Measurements from ENCODE around the gene KCNJ15. TPM values are rescaled to one million over a fixed set of nuclear protein-coding genes. Genes with fewer than 3 reads are reported as not detected.

The KCNJ15 gene
- total and polyA plus RNA-seq, 2 experiments from 2014 or later, result 1.2 to 2.1 TPM

DNA sequence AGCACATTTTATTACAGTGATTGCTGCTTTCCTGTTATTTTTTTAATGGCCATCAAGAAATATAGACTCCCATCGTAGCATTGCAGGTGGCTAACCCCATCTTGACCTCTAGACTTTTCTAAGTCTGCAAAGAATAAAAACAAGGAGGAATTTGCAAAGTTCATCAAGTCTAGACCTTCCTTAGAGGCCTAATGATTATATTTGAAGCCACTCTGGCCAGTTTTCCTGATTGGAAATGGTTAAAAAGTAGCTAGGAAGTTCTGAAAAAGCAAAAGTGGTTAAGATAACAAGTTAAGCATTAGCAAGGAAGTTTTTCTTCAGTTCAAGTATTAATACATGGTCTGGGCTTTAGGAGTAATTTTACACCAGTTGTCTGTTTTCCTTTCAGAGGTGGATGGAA is 16.7 kb upstream of the KCNJ15 start:
- Histone ChIP-seq H3K36me3 (ENCODE audit: low read depth) (no peaks in the 10 kb centered on the region), H3K4me1 (ENCODE audit: insufficient read depth) (peaks cover 32% of the 10 kb centered on the region), H3F3A (ENCODE audit: insufficient read depth) (peaks cover 36% of the 10 kb centered on the region), H3K79me2 (ENCODE audit: insufficient read depth) (no peaks in the 10 kb centered on the region), H3K9ac (peak overlapping the region; percentile 67), H3K9me3 (ENCODE audit: low read depth) (no peaks in the 10 kb centered on the region), H3K4me3 (no peak overlapping the region), H3K27ac (peak overlapping the region; percentile 94), H3K9me2 (ENCODE audit: insufficient read depth) (no peaks in the 10 kb centered on the region), H3K27me3 (replicated peaks; ENCODE audit: insufficient read depth) (no peaks in the 10 kb centered on the region), H2AFZ (no peak overlapping the region), H3K4me2 (ENCODE audit: unreplicated experiment) (peak overlapping the region; percentile 61), H4K20me1 (ENCODE audit: insufficient read depth) (no peaks in the 10 kb centered on the region)
- 56 to 86% methylated on average over 1 of the region's 1 CpG for WGBS, 2 experiments (ENCODE audit: low coverage in 1 of 2, low lambda C conversion rate in 2 of 2, missing lambda C conversion rate in 2 of 2)
- DNase-seq, result no peak
- TF ChIP-seq EZH2phosphoT487 (IDR thresholded peaks at IDR 0.05; ENCODE audit: insufficient read depth, low read depth) (no peak), EZH2 (IDR thresholded peaks at IDR 0.05; ENCODE audit: insufficient read depth, poor library complexity, severe bottlenecking) (no peak)
- in situ Hi-C loops (cut with MboI), result no loop called here

DNA sequence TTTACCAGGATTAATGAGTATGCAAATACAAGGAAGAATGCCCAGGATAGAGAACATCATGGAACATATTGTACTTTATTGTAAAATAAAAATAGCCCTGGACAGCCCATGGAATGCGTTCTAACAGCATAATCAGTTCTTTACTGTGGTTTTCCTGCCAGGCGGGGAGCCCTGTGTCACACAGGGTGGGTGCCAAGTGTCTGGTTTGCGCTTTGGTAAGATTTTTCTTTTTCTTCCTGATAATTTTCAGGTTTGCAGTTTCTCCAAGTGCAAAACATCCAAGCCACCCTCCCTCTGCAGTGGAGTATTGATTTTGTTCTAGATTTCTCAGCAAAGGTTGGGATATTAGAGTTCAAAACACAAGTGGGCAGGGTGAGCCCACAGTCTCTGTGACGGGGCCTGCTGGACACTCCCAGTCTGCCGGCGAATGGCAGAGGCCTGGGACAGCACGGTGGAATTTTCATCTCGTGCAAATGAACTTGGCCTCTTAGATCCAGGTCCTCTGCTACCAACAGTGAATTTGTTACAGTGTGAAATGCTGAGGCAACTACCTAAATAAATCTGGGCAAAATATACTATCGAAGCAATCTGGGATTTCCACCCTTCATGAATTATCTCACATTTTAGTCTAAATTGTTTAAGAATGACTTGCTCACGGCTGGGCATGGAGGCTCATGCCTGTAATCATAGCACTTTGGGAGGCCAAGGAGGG is 15.6 kb upstream of the KCNJ15 start:
- 3 to 9% methylated on average over 10 of the region's 10 CpGs for WGBS, 2 experiments (ENCODE audit: low coverage in 1 of 2, low lambda C conversion rate in 2 of 2, missing lambda C conversion rate in 2 of 2)
- in situ Hi-C loops (cut with MboI), result no loop called here
- peak overlapping the region; percentile 45 for H2AFZ ChIP-seq
- no peaks in the 10 kb centered on the region for H3K27me3 ChIP-seq (replicated peaks; ENCODE audit: insufficient read depth)
- peaks cover 40% of the 10 kb centered on the region for H3K4me1 ChIP-seq (ENCODE audit: insufficient read depth)
- H3K27ac ChIP-seq, result peak overlapping the region; percentile 94
- H3K9me3 ChIP-seq (ENCODE audit: low read depth), result no peaks in the 10 kb centered on the region
- no peaks in the 10 kb centered on the region for H3K9me2 ChIP-seq (ENCODE audit: insufficient read depth)
- H3F3A ChIP-seq (ENCODE audit: insufficient read depth), result peaks cover 47% of the 10 kb centered on the region
- H3K4me3 ChIP-seq, result peak overlapping the region; percentile 9; the same call in 1 of the 2 replicates
- TF ChIP-seq EZH2 (IDR thresholded peaks at IDR 0.05; ENCODE audit: insufficient read depth, poor library complexity, severe bottlenecking), result no peak
- no peak for TF ChIP-seq EZH2phosphoT487 (IDR thresholded peaks at IDR 0.05; ENCODE audit: insufficient read depth, low read depth)
- H4K20me1 ChIP-seq (ENCODE audit: insufficient read depth), result no peaks in the 10 kb centered on the region
- H3K79me2 ChIP-seq (ENCODE audit: insufficient read depth), result no peaks in the 10 kb centered on the region
- peak overlapping the region; percentile 67 for H3K9ac ChIP-seq
- peak overlapping the region; percentile 61 for H3K4me2 ChIP-seq (ENCODE audit: unreplicated experiment)
- peak; percentile 88 for DNase-seq
- H3K36me3 ChIP-seq (ENCODE audit: low read depth), result no peaks in the 10 kb centered on the region

DNA sequence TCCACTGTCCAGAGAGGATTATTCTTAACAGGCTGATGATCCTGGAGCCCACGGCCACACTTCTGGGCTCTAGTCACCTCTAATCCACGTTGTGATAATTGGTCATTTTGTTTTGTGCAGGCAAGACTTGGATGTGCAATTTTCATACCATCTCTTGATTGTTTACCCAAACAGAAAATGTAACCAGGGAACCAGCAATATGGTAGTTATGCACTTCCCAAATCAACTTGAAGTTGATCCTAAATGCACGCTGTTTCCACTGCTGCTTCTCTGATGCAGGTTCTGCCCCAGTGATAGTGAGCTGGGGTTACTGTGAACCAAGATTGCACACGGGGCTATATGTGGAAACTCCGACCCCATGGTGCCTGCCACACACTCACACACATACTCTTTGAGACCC is 14.7 kb upstream of the KCNJ15 start:
- Histone ChIP-seq H3K9ac (peak overlapping the region; percentile 67), H4K20me1 (ENCODE audit: insufficient read depth) (no peaks in the 10 kb centered on the region), H3K79me2 (ENCODE audit: insufficient read depth) (no peaks in the 10 kb centered on the region), H3K4me1 (ENCODE audit: insufficient read depth) (peaks cover 40% of the 10 kb centered on the region), H2AFZ (no peak overlapping the region), H3K9me3 (ENCODE audit: low read depth) (no peaks in the 10 kb centered on the region), H3K9me2 (ENCODE audit: insufficient read depth) (no peaks in the 10 kb centered on the region), H3K36me3 (ENCODE audit: low read depth) (no peaks in the 10 kb centered on the region), H3K4me3 (no peak overlapping the region), H3K27ac (peak overlapping the region; percentile 94), H3K4me2 (ENCODE audit: unreplicated experiment) (no peak overlapping the region), H3K27me3 (replicated peaks; ENCODE audit: insufficient read depth) (no peaks in the 10 kb centered on the region), H3F3A (ENCODE audit: insufficient read depth) (peaks cover 52% of the 10 kb centered on the region)
- peak; percentile 25 for DNase-seq
- in situ Hi-C loops (cut with MboI), result no loop called here
- WGBS, 2 experiments (ENCODE audit: low coverage in 1 of 2, low lambda C conversion rate in 2 of 2, missing lambda C conversion rate in 2 of 2), result 76 to 78% methylated on average over 5 of the region's 5 CpGs
- TF ChIP-seq EZH2phosphoT487 (IDR thresholded peaks at IDR 0.05; ENCODE audit: insufficient read depth, low read depth) (no peak), EZH2 (IDR thresholded peaks at IDR 0.05; ENCODE audit: insufficient read depth, poor library complexity, severe bottlenecking) (no peak)

DNA sequence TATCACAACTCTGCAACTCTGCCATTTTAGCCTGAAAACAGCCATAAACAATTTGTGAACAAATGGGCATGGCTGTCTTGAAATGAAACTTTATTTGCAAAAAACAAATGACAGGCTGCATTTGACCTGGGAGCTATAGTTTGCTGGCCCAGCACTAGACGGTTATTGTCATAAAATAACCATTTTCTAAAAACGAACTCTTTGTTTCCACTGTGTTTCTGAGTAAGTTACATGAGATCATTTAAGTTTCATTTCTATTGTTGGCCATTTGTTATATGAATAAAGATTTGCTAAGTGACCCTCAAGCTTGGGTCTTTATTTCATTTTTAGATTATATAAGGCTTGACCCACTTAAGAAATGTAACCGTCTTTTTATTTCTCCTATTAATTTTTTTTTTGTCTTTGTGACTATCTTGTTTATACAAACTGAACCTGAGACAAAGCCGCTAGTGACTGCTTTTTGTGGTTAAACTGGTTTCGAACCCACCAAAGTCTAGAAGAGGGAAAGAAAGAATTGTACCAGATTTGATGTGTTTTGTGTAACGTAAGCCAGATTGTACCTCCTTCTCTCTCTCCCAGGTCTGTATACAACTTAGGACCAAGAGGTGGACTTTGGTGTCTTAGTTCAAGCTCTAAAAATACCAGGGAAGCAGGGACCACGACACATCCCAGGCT is 12.9 kb upstream of the KCNJ15 start:
- no peak for TF ChIP-seq EZH2phosphoT487 (IDR thresholded peaks at IDR 0.05; ENCODE audit: insufficient read depth, low read depth)
- TF ChIP-seq EZH2 (IDR thresholded peaks at IDR 0.05; ENCODE audit: insufficient read depth, poor library complexity, severe bottlenecking), result no peak
- in situ Hi-C loops (cut with MboI), result no loop called here
- peaks cover 40% of the 10 kb centered on the region for H3K4me1 ChIP-seq (ENCODE audit: insufficient read depth)
- no peak overlapping the region for H3K4me2 ChIP-seq (ENCODE audit: unreplicated experiment)
- no peaks in the 10 kb centered on the region for H3K9me2 ChIP-seq (ENCODE audit: insufficient read depth)
- peaks cover 52% of the 10 kb centered on the region for H3F3A ChIP-seq (ENCODE audit: insufficient read depth)
- no peaks in the 10 kb centered on the region for H3K9me3 ChIP-seq (ENCODE audit: low read depth)
- DNase-seq, result no peak
- H3K36me3 ChIP-seq (ENCODE audit: low read depth), result no peaks in the 10 kb centered on the region
- peak overlapping the region; percentile 94 for H3K27ac ChIP-seq
- H3K79me2 ChIP-seq (ENCODE audit: insufficient read depth), result no peaks in the 10 kb centered on the region
- 98 to 99% methylated on average over 7 of the region's 7 CpGs for WGBS, 2 experiments (ENCODE audit: low coverage in 1 of 2, low lambda C conversion rate in 2 of 2, missing lambda C conversion rate in 2 of 2)
- H4K20me1 ChIP-seq (ENCODE audit: insufficient read depth), result no peaks in the 10 kb centered on the region
- H3K9ac ChIP-seq, result no peak overlapping the region
- no peak overlapping the region for H3K4me3 ChIP-seq
- H3K27me3 ChIP-seq (replicated peaks; ENCODE audit: insufficient read depth), result no peaks in the 10 kb centered on the region
- H2AFZ ChIP-seq, result no peak overlapping the region
